NCI-H526 (cell line): ENCODE results near the gene ANKRD60.
A peak's percentile ranks its signal among the peaks of the same experiment; 100 is the strongest.

Experiments
- DNase-seq, 2 experiments: peaks; one replicate each; lab custom pipeline; 2025; lab: John Stamatoyannopoulos, UW

The ANKRD60 gene

GRCh38 chr20:58192567-58192966 lies 35.9 kb downstream of the ANKRD60 start:
- DNase-seq: peak in 1 of 2 experiments; percentile 31

GRCh38 chr20:58192065-58192464 lies 36.4 kb downstream of the ANKRD60 start:
- no peak for DNase-seq

GRCh38 chr20:58188527-58188926 lies 39.9 kb downstream of the ANKRD60 start:
- peak in 1 of 2 experiments; percentile 38 for DNase-seq

- no peak for DNase-seq
Observed at GRCh38 chr20:58184984-58185383, 43.5 kb downstream of the ANKRD60 start.

GRCh38 chr20:58184063-58184462 lies 44.4 kb downstream of the ANKRD60 start:
- DNase-seq: no peak

- DNase-seq: no peak
Observed at GRCh38 chr20:58182521-58183140, 45.8 kb downstream of the ANKRD60 start.

GRCh38 chr20:58179432-58180099 lies 48.9 kb downstream of the ANKRD60 start:
- DNase-seq: peak in 1 of 2 experiments; percentile 82

GRCh38 chr20:58179083-58179431 lies 49.4 kb downstream of the ANKRD60 start:
- DNase-seq: no peak

GRCh38 chr20:58177799-58178198 lies 50.7 kb downstream of the ANKRD60 start:
- no peak for DNase-seq

GRCh38 chr20:58175836-58176235 lies 52.6 kb downstream of the ANKRD60 start:
- no peak for DNase-seq

GRCh38 chr20:58175425-58175824 lies 53.0 kb downstream of the ANKRD60 start:
- DNase-seq: no peak

- DNase-seq: no peak
Observed at GRCh38 chr20:58174708-58175280, 53.7 kb downstream of the ANKRD60 start.

- no peak for DNase-seq
Observed at GRCh38 chr20:58173930-58174707, 54.3 kb downstream of the ANKRD60 start.

GRCh38 chr20:58173091-58173490 lies 55.4 kb downstream of the ANKRD60 start:
- DNase-seq: no peak

GRCh38 chr20:58171796-58172425 lies 56.5 kb downstream of the ANKRD60 start:
- no peak for DNase-seq

GRCh38 chr20:58169450-58169849 lies 59.0 kb downstream of the ANKRD60 start:
- no peak for DNase-seq

GRCh38 chr20:58168843-58169242 lies 59.6 kb downstream of the ANKRD60 start:
- no peak for DNase-seq

- DNase-seq: no peak
Observed at GRCh38 chr20:58167759-58168158, 60.7 kb downstream of the ANKRD60 start.
